Urinary bladder (tissue), 4 donors: Measurements from ENCODE around the gene FERMT1. TPM values are rescaled to one million over a fixed set of nuclear protein-coding genes. Genes with fewer than 3 reads are reported as not detected.
A peak's percentile ranks its signal among the peaks of the same experiment; 100 is the strongest.

Source experiments
- DNase-seq: peaks from one replicate; pipeline ENCODE4 v3.0.0-alpha.2; 2015; ENCODE audit errors: extremely low spot score
- H3K27ac ChIP-seq: one replicate; pipeline ENCODE4 v1.5.1; 2013; ENCODE audit warnings: low read depth, mild to moderate bottlenecking, moderate library complexity
- H3K36me3 ChIP-seq: one replicate; pipeline ENCODE4 v1.6.1; 2013; ENCODE audit warnings: mild to moderate bottlenecking, moderate library complexity; ENCODE audit not compliant: insufficient read depth
- H3K4me1 ChIP-seq: one replicate; pipeline ENCODE4 v1.6.1; 2013; ENCODE audit warnings: mild to moderate bottlenecking, moderate library complexity; ENCODE audit not compliant: insufficient read depth
- H3K4me3 ChIP-seq: one replicate; pipeline ENCODE4 v1.5.1; 2013; ENCODE audit warnings: low read depth, low read length
- WGBS: extraction: QIAGEN DNeasy Blood & Tissue Kit; methylation state at CpG from one replicate; pipeline ENCODE4 v1.1.7; 2013; 5-methylcytosine and 5-hydroxymethylcytosine counted together
- polyA plus RNA-seq: library from polyadenylated mRNA; stranded (reverse); fragments of 200-250 nt; gene quantifications from one replicate; pipeline ENCODE4 v1.2.3, GENCODE V29; 2013
- total RNA-seq: library from RNA; depleted of rRNA; stranded (reverse); fragments of >200 nt; gene quantifications from one replicate; pipeline ENCODE4 v1.2.3, GENCODE V29; 2014
- donor health status: healthy with polysubstance abuse.
- donor health status: healthy.

The FERMT1 gene, protein sequence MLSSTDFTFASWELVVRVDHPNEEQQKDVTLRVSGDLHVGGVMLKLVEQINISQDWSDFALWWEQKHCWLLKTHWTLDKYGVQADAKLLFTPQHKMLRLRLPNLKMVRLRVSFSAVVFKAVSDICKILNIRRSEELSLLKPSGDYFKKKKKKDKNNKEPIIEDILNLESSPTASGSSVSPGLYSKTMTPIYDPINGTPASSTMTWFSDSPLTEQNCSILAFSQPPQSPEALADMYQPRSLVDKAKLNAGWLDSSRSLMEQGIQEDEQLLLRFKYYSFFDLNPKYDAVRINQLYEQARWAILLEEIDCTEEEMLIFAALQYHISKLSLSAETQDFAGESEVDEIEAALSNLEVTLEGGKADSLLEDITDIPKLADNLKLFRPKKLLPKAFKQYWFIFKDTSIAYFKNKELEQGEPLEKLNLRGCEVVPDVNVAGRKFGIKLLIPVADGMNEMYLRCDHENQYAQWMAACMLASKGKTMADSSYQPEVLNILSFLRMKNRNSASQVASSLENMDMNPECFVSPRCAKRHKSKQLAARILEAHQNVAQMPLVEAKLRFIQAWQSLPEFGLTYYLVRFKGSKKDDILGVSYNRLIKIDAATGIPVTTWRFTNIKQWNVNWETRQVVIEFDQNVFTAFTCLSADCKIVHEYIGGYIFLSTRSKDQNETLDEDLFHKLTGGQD
- 11.1 TPM for total RNA-seq
- 3.4 TPM for polyA plus RNA-seq

DNA sequence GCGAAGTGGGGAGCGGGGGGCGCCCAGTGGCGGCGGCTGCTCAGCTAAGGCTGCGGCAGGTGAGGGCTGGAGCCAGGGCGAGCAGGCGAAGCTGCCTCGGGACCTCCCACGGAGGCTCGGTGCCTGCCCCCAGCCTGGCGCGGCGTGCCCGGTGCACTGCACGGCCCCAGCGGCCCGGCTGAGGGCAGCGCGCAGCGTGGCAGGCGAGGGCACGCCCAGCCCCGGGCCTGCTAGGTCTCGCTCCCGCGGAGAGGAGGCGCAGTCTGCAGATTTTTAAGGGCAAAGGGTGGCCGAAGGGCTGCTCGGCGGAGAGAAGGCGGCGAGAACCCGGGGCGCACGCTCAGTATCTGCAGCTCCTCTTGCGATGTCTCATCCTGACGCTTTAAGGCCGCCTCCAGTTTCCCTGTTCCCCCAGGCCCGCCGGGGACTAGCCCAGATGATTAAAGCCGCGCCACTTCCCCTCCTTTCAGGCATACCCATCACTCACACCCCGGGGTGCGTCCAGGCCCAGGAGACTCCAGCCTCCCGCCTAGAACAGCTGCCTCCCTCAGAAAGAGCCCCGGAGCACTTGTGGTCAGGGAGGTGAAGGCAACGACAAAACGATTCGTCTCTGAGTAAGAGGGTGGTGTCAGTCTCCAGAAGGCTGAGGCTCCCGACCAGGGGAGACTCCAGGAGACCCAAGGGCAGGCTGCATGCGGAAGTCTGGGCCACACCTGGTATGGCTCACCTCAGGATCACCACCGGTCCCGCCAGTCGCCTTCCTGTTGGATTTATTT is at the start of gene FERMT1:
Gene FERMT1, minus strand, starts transcription at position 158 of the 776 bp plus-strand sequence. CDS start 3,476 bp downstream, outside the sequence.
- H3K36me3 ChIP-seq, result peaks cover 5% of the 10 kb centered on the region
- no peaks in the 10 kb centered on the region for H3K4me1 ChIP-seq
- DNase-seq, result peak; percentile 20
- peak within 1 kb of the TSS; percentile 55 for H3K4me3 ChIP-seq
- 5% methylated on average over 55 of the region's 55 CpGs for WGBS
- peak within 1 kb of the TSS; percentile 73 for H3K27ac ChIP-seq

DNA sequence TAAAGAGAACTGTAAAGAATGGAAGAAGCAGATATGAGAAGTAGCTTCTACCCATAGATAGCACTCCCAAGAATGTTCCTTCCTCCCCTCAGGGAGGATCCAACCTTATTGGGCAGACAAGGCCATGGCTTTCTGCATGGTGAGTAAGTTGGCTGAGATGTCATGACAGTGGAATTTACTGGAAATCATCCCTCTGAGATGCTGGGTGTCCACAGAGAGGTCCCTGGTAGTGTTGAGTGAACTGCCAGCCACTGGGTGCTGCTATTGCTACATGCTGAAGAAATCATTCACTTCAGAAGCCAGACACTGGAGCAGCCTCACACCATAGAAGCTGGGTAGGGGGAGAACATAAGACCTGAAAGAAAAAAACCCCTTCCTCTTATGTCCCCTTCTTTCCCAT is 46.4 kb upstream of the FERMT1 start:
- no peak for DNase-seq
- no peaks in the 10 kb centered on the region for H3K4me1 ChIP-seq
- H3K36me3 ChIP-seq, result no peaks in the 10 kb centered on the region
- no peak overlapping the region for H3K4me3 ChIP-seq
- no peak overlapping the region for H3K27ac ChIP-seq

GRCh38 chr20:6168204-6168603 is 45.4 kb upstream of the FERMT1 start:
- no peak for DNase-seq
- Histone ChIP-seq H3K4me1 (no peaks in the 10 kb centered on the region), H3K36me3 (no peaks in the 10 kb centered on the region), H3K27ac (no peak overlapping the region), H3K4me3 (no peak overlapping the region)

- no peak for DNase-seq
- H3K36me3 ChIP-seq, result no peaks in the 10 kb centered on the region
- no peak overlapping the region for H3K27ac ChIP-seq
- no peak overlapping the region for H3K4me3 ChIP-seq
- H3K4me1 ChIP-seq, result no peaks in the 10 kb centered on the region
Observed at GRCh38 chr20:6165346-6165745, 42.5 kb upstream of the FERMT1 start.

- DNase-seq, result no peak
- no peaks in the 10 kb centered on the region for H3K36me3 ChIP-seq
- no peak overlapping the region for H3K27ac ChIP-seq
- H3K4me3 ChIP-seq, result no peak overlapping the region
- H3K4me1 ChIP-seq, result no peaks in the 10 kb centered on the region
- 28% methylated on average over 10 of the region's 10 CpGs for WGBS
Observed at GRCh38 chr20:6164421-6165341, 41.9 kb upstream of the FERMT1 start.

GRCh38 chr20:6160736-6161135 is 37.9 kb upstream of the FERMT1 start:
- Histone ChIP-seq H3K27ac (no peak overlapping the region), H3K36me3 (no peaks in the 10 kb centered on the region), H3K4me3 (no peak overlapping the region), H3K4me1 (no peaks in the 10 kb centered on the region)
- 86% methylated on average over 3 of the region's 3 CpGs for WGBS
- no peak for DNase-seq

GRCh38 chr20:6157345-6157744 is 34.5 kb upstream of the FERMT1 start:
- WGBS, result 90% methylated on average over 2 of the region's 2 CpGs
- Histone ChIP-seq H3K27ac (no peak overlapping the region), H3K36me3 (no peaks in the 10 kb centered on the region), H3K4me3 (no peak overlapping the region), H3K4me1 (no peaks in the 10 kb centered on the region)
- DNase-seq, result no peak

DNA sequence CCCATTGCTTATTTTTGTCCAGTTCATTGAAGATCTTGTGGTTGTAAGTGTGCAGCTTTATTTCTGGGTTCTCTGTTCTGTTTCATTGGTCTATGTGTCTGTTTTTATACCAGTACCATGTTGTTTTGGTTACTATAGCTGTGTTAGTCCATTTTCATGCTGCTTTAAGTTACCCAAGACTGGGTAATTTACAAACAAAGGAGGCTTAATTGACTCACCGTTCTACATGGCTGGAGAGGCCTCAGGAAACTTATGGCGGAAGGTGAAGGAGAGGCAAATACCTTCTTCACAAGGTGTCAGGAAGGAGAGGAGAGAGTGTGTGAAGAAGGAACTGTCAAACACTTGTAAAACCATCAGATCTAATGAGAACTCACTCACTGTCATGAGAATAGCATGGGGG is 29.9 kb upstream of the FERMT1 start:
- DNase-seq, result no peak
- Histone ChIP-seq H3K36me3 (no peaks in the 10 kb centered on the region), H3K4me3 (no peak overlapping the region), H3K27ac (no peak overlapping the region), H3K4me1 (no peaks in the 10 kb centered on the region)
- 61% methylated on average over 2 of the region's 2 CpGs for WGBS

DNA sequence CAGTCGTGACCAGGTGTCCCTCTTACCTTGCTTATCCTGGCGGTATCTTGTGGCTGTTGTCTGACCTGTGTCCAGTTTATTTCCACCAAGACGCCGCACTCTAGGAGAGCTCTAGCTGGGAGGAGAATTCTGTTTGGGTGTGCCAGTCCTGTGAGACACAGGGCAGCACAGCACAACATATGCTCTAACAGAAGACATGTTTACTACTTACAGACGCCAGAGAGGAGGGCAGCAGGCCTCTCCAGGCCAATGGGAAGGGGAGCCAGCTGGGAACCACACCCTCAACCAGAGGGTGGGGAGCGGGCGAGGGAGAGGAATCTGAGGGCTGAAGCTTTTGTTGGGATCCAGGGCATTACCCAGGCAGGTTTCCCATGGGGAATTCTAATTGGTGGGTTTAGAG is 25.2 kb upstream of the FERMT1 start:
- WGBS, result 84% methylated on average over 7 of the region's 7 CpGs
- Histone ChIP-seq H3K27ac (no peak overlapping the region), H3K4me3 (no peak overlapping the region), H3K4me1 (no peaks in the 10 kb centered on the region), H3K36me3 (no peaks in the 10 kb centered on the region)
- DNase-seq, result no peak

DNA sequence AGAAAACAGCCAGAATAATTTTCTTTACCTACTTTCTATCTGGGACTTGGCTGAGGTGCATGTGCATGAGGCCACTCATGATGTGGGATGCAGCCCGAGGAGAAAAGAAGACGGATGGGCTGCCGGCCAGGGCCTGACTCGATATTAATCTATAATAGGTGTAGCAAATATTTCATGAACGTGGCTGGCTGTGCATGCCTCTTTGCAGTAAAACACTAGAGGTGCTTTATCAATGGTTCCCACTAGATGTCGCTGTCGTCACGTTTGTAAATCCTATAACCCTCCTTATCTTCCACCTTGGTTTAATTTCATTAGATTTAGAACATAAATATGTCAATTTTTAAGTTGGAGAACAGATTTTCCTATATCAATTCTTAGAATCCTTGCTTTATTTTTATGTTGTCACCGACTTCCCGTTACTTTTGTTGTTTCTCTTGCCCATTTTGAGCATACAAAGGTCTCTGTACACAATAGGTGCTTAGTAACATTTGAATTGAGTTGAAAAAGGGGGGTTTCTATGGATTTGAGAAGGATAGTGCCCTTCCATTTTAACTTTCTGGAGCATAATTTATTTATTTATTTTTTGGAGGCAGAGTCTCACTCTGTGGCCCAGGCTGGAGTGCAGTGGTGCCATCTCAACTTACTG is 19.6 kb upstream of the FERMT1 start:
- peak; percentile 29 for DNase-seq
- WGBS, result 1% methylated on average over 10 of the region's 10 CpGs
- Histone ChIP-seq H3K4me1 (no peaks in the 10 kb centered on the region), H3K27ac (no peak overlapping the region), H3K4me3 (no peak overlapping the region), H3K36me3 (no peaks in the 10 kb centered on the region)

- WGBS, result 55% methylated on average over 3 of the region's 3 CpGs
- H3K4me3 ChIP-seq, result no peak overlapping the region
- no peak for DNase-seq
- no peaks in the 10 kb centered on the region for H3K36me3 ChIP-seq
- no peak overlapping the region for H3K27ac ChIP-seq
- H3K4me1 ChIP-seq, result no peaks in the 10 kb centered on the region
Observed at GRCh38 chr20:6140947-6141346, 18.1 kb upstream of the FERMT1 start.

DNA sequence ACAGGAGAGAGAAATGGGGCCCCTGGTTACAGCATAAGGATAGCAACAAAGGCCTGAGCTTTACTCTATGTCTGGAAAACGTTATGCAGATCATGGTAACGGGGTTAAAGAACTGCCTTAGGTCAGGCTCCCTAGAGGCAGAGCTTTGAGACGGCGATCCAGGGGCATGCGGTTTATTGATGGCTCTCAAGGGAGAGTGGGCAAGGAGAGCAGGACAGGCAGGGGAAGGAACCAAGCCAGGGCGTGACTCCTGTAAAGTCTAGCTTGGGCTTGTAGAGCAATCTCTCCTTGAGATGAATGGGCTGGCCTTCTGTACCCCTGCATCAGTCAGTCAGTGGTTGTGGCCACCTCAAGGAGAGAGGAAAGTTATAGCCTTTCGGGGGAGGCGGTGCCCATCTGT is 12.5 kb upstream of the FERMT1 start:
- Histone ChIP-seq H3K4me3 (no peak overlapping the region), H3K27ac (no peak overlapping the region), H3K36me3 (no peaks in the 10 kb centered on the region), H3K4me1 (no peaks in the 10 kb centered on the region)
- no peak for DNase-seq
- whole genome bisulfite sequencing, result 62% methylated on average over 8 of the region's 8 CpGs

DNA sequence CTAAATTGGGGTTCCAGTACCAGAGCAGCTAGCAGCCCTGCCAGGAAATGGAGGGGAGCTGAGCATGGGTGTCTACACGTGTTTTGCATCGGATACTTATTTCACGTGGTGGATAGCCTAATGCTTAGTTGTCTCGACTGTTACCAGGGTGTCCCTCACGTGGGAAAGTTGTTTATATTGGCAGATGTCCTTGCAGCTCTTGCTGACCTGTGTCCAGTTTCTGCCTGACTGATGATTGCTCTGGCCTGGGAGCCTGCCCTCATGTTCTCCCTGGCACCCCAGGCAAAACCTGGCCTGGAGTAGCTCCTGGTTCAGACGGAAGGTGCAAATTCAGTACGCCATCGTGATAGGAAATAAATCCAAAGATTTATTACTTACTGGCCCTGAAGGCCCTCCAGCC is 11.8 kb upstream of the FERMT1 start:
- no peak overlapping the region for H3K4me3 ChIP-seq
- 61% methylated on average over 8 of the region's 8 CpGs for WGBS
- no peaks in the 10 kb centered on the region for H3K4me1 ChIP-seq
- H3K27ac ChIP-seq, result no peak overlapping the region
- no peak for DNase-seq
- no peaks in the 10 kb centered on the region for H3K36me3 ChIP-seq
